Central memory CD4-positive, alpha-beta T cell (primary cell): ENCODE measurements around the gene ADIPOQ.
"Not testable (repeated sequence)": the region's sequence is repeated elsewhere in the genome, so short reads cannot be mapped to it uniquely, and the experiment has no call there.

ENCODE experiments used
- DNase-seq: peaks from one replicate; pipeline ENCODE4 v3.0.0; 2022

ADIPOQ gene

GRCh38 chr3:186826976-186827857 lies 15.3 kb upstream of the ADIPOQ start:
- peak; percentile 85 for DNase-seq

GRCh38 chr3:186828340-186828739 lies 14.2 kb upstream of the ADIPOQ start:
- no peak for DNase-seq

- no peak for DNase-seq
Observed at GRCh38 chr3:186831798-186832197, 10.7 kb upstream of the ADIPOQ start.

- no peak for DNase-seq
Observed at GRCh38 chr3:186832276-186832675, 10.2 kb upstream of the ADIPOQ start.

- no peak for DNase-seq
Observed at GRCh38 chr3:186839874-186840641, 2.5 kb upstream of the ADIPOQ start.

GRCh38 chr3:186841620-186842019 lies 890 bp upstream of the ADIPOQ start:
- no peak for DNase-seq

GRCh38 chr3:186843039-186843432 lies 526 bp downstream of the ADIPOQ start:
- DNase-seq: no peak

- DNase-seq: no peak
Observed at GRCh38 chr3:186844908-186845307, 2.4 kb downstream of the ADIPOQ start.

- no peak for DNase-seq
Observed at GRCh38 chr3:186845756-186846155, 3.2 kb downstream of the ADIPOQ start.

GRCh38 chr3:186847437-186847836 lies 4.9 kb downstream of the ADIPOQ start:
- DNase-seq: no peak

GRCh38 chr3:186849374-186849975 lies 7.0 kb downstream of the ADIPOQ start:
- peak; percentile 59 for DNase-seq

- not testable (repeated sequence) for DNase-seq
Observed at GRCh38 chr3:186851835-186852234, 9.3 kb downstream of the ADIPOQ start.

- DNase-seq: no peak
Observed at GRCh38 chr3:186852994-186853393, 10.5 kb downstream of the ADIPOQ start.

- no peak for DNase-seq
Observed at GRCh38 chr3:186854146-186854545, 11.6 kb downstream of the ADIPOQ start.

- DNase-seq: no peak
Observed at GRCh38 chr3:186854954-186855353, 12.4 kb downstream of the ADIPOQ start.

GRCh38 chr3:186857743-186858142 lies 15.2 kb downstream of the ADIPOQ start:
- no peak for DNase-seq

GRCh38 chr3:186865215-186865853 lies 22.8 kb downstream of the ADIPOQ start:
- DNase-seq: not testable (repeated sequence)

- not testable (repeated sequence) for DNase-seq
Observed at GRCh38 chr3:186866095-186866494, 23.6 kb downstream of the ADIPOQ start.

- no peak for DNase-seq
Observed at GRCh38 chr3:186869253-186870100, 27.0 kb downstream of the ADIPOQ start.

GRCh38 chr3:186870421-186871201 lies 28.1 kb downstream of the ADIPOQ start:
- DNase-seq: no peak

- peak; percentile 12 for DNase-seq
Observed at GRCh38 chr3:186871403-186871924, 29.0 kb downstream of the ADIPOQ start.
